K562 (cell line): ENCODE measurements around the gene VTI1B. TPM values are rescaled to one million over a fixed set of nuclear protein-coding genes. Genes with fewer than 3 reads are reported as not detected.

Experiments used
- ATAC-seq: fragments of 200-7000 bp; cut with Tn5 transposase; 3 replicates; pipeline ENCODE4 v1.9.1; 2020; ENCODE audit warnings: moderate library complexity
- BruUV-seq: library from RNA; stranded (reverse); fragments of 400-500 nt; replicated peaks from 2 replicates; lab custom pipeline; 2021; lab: Mats Ljungman, UMichigan
- CTCF ChIA-PET: fragments of 300-600 bp; formaldehyde crosslinking; extraction: SDS; loops from one replicate; lab custom pipeline; 2021; ENCODE audit warnings: low intra/inter-chr PET ratio; lab: Yijun Ruan, JAX
- POLR2A ChIA-PET: fragments of 300-600, 350-650 bp; sonication (Branson Sonifier 250); formaldehyde crosslinking; extraction: SDS; loops from one replicate; lab custom pipeline; 2021; ENCODE audit warnings: antibody characterized with exemption, inconsistent platforms; lab: Yijun Ruan, JAX
- DNase-seq, 4 experiments: peaks; one replicate each; pipeline versions ENCODE4 v3.0.0 to v3.0.0-alpha.2; 2011 to 2018; ENCODE audit warnings: low spot score in 3 of 4, mixed read lengths in 3 of 4; ENCODE audit errors: extremely low read depth in 1 of 4
- FAIRE-seq: peaks from 2 replicates; lab custom pipeline; 2011; peaks lifted over from hg19 to GRCh38; lab: Jason Lieb, UNC
- H2AFZ ChIP-seq: 2 replicates; pipeline ENCODE4 v1.6.0; 2011; ENCODE audit warnings: low read depth, low read length, control low read depth, inconsistent platforms
- H3K27ac ChIP-seq: fragments of 200-600 bp; 3 replicates; pipeline ENCODE4 v1.8.0; 2011; ENCODE audit warnings: low read depth, mild to moderate bottlenecking, control low read depth, inconsistent platforms, low read length, moderate library complexity, mixed read lengths; ENCODE audit errors: extremely low read depth
- H3K27me3 ChIP-seq, 2 experiments: fragments of 300-600 bp in 1 of 2; 2 replicates in 1 of 2; 3 replicates in 1 of 2; pipeline versions ENCODE4 v1.6.0 to v1.8.0; 2011; ENCODE audit warnings: inconsistent platforms in 2 of 2, low read length in 2 of 2, mild to moderate bottlenecking in 1 of 2, mixed read lengths in 1 of 2, moderate library complexity in 1 of 2; ENCODE audit not compliant: control insufficient read depth in 2 of 2, insufficient read depth in 2 of 2
- H3K36me3 ChIP-seq: fragments of 300-600 bp; 3 replicates; pipeline ENCODE4 v1.8.0; 2011; ENCODE audit warnings: mild to moderate bottlenecking, low read length, inconsistent platforms; ENCODE audit not compliant: control insufficient read depth, insufficient read depth
- H3K4me1 ChIP-seq, 2 experiments: fragments of 200-600 bp in 1 of 2; replicated peaks in 1 of 2; 2 replicates in 1 of 2; 3 replicates in 1 of 2; pipeline versions ENCODE4 v1.5.1 to v1.8.0; 2011; ENCODE audit warnings: inconsistent platforms in 2 of 2, low read length in 2 of 2, mild to moderate bottlenecking in 1 of 2, mixed read lengths in 1 of 2, moderate library complexity in 1 of 2; ENCODE audit not compliant: control insufficient read depth in 2 of 2, insufficient read depth in 2 of 2
- H3K4me2 ChIP-seq: 2 replicates; pipeline ENCODE4 v1.6.1; 2011; ENCODE audit warnings: low read length, control low read depth, inconsistent platforms, mixed read lengths; ENCODE audit not compliant: insufficient read depth
- H3K4me3 ChIP-seq: fragments of 200-600 bp; sonication (generic), shearing (Covaris generic); 2 replicates; pipeline ENCODE4 v1.5.1; 2016; ENCODE audit warnings: control low read depth, inconsistent platforms
- H3K79me2 ChIP-seq: fragments of 200-600 bp; 3 replicates; pipeline ENCODE4 v1.8.0; 2011; ENCODE audit warnings: low read length, inconsistent platforms; ENCODE audit not compliant: control insufficient read depth, insufficient read depth
- H3K9ac ChIP-seq, 2 experiments: 2 replicates each; pipeline versions ENCODE4 v1.6.0 to v1.6.1; 2011; ENCODE audit warnings: low read depth in 2 of 2, low read length in 2 of 2, control low read depth in 1 of 2, inconsistent platforms in 1 of 2, mild to moderate bottlenecking in 1 of 2, mixed read lengths in 1 of 2; ENCODE audit not compliant: insufficient read depth in 1 of 2
- H3K9me1 ChIP-seq: one replicate; pipeline ENCODE4 v1.6.0; 2011; ENCODE audit warnings: inconsistent platforms, mild to moderate bottlenecking, low read length, moderate library complexity; ENCODE audit not compliant: control insufficient read depth, insufficient read depth
- H3K9me3 ChIP-seq: replicated peaks from 2 replicates; pipeline ENCODE4 v1.5.1; 2011; ENCODE audit warnings: low read depth, low read length, inconsistent platforms; ENCODE audit not compliant: control insufficient read depth, insufficient read depth
- H4K20me1 ChIP-seq: replicated peaks from 2 replicates; pipeline ENCODE4 v1.6.1; 2011; ENCODE audit warnings: low read length, inconsistent platforms, mixed read lengths; ENCODE audit not compliant: control insufficient read depth, insufficient read depth
- CLOCK ChIP-seq: fragments of 250-450 bp; sonication (Bioruptor Pico); IDR thresholded peaks from 2 replicates; pipeline ENCODE4 v1.4.0; 2020; ENCODE audit warnings: mild to moderate bottlenecking, moderate library complexity, borderline replicate concordance
- EWSR1 ChIP-seq: fragments of 450-650 bp; IDR thresholded peaks from 2 replicates; pipeline ENCODE4 v1.6.1; 2018; ENCODE audit warnings: borderline replicate concordance, mild to moderate bottlenecking, low read depth, moderate library complexity; ENCODE audit not compliant: partially characterized antibody
- ZBTB17 ChIP-seq: fragments of 450-650 bp; formaldehyde crosslinking; IDR thresholded peaks from 2 replicates; pipeline ENCODE4 v1.4.0; 2020; ENCODE audit warnings: mild to moderate bottlenecking
- ZNF239 ChIP-seq: fragments of 250-450 bp; sonication (Bioruptor Pico); IDR thresholded peaks from 2 replicates; pipeline ENCODE4 v1.4.0; 2020; ENCODE audit warnings: mild to moderate bottlenecking
- in situ Hi-C: fragments of 300-500 bp; cut with MboI; formaldehyde crosslinking; loops from 4 replicates; pipeline ENCODE4 v1.15.0; 2018; ENCODE audit warnings: inconsistent platforms, mixed read lengths
- intact Hi-C: fragments of 100-400 bp; cut with micrococcal nuclease; formaldehyde crosslinking; loops from 2 replicates; pipeline ENCODE4 v1.14.2; 2022
- polyA plus RNA-seq, 8 experiments: library from polyadenylated mRNA; depleted of rRNA in 4 of 8; stranded (reverse) in 5 of 8; unstranded in 3 of 8; fragments of >200 nt; fragmentation: Nextera tagmentation in 2 of 8; fragmentation: Illumina TruSeq in 1 of 8; extraction: Ambion mirVana in 2 of 8; extraction: Trizol in 1 of 8; gene quantifications; 2 replicates each; pipeline versions ENCODE4 v1.2.1 to v1.2.3, GENCODE V29; 2011 to 2014; ENCODE audit warnings: inconsistent platforms in 1 of 8, missing spikeins in 1 of 8
- total RNA-seq, 7 experiments: library from RNA; depleted of rRNA in 6 of 7; stranded (reverse); fragments of >200 nt in 6 of 7; fragmentation: Illumina TruSeq in 2 of 7; extraction: Trizol in 2 of 7; gene quantifications; 2 replicates each; pipeline versions ENCODE4 v1.2.1 to v1.2.3, GENCODE V29; 2011 to 2021; ENCODE audit warnings: low replicate concordance in 1 of 7
- TF ChIP-seq, protein P1 (sequence below): fragments of 450-650 bp; IDR thresholded peaks from 2 replicates; pipeline ENCODE4 v1.6.1; 2016; ENCODE audit warnings: missing biosample characterization, missing genetic modification characterization

VTI1B gene
- total and polyA plus RNA-seq, 9 of the 15 experiments (the other 6 are each of a cell fraction or from before 2014, with no cell fraction given): 7.8 to 69.8 (median 50.1) TPM

DNA sequence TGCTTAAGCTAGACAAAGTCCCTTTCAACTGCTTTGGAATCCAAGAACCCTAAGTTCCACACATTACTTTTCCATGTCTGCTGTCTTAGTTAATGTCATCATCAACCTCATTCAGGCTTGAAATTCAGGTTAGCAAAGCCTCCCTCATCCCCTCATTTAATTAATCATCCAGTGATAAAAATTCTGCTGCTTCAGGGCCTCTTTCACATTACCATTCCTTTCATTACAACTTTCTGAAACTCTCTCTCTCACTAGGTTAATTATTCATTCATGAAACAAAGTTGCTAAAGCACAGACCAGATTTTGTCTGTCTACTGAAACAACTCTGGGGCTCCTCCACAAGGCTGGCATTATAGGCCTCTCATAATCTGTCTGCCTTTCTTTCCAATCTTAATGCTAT, 9.4 kb upstream of the VTI1B start:
- peaks cover 81% of the 10 kb centered on the region for H3K36me3 ChIP-seq
- peaks cover 25% of the 10 kb centered on the region for H3K79me2 ChIP-seq
- in situ Hi-C loops: no loop called here
- H3K4me2 ChIP-seq: no peak overlapping the region
- H3K4me1 ChIP-seq: peaks cover 11 to 26% of the 10 kb centered on the region in 2 experiments
- BruUV-seq: TSS peak; percentile 9
- no peak overlapping the region for H3K4me3 ChIP-seq
- no peaks in the 10 kb centered on the region for H3K27me3 ChIP-seq
- intact Hi-C loops: no loop called here
- CTCF ChIA-PET: no interaction called here
- H3K9me1 ChIP-seq: no peaks in the 10 kb centered on the region
- H2AFZ ChIP-seq: no peak overlapping the region
- DNase-seq: no peak
- POLR2A ChIA-PET: interaction anchor here (0.7 to 0.8 kb wide), 2 partner anchors 10 kb away, joined by 3 read pairs; no protein-coding TSS in a partner anchor
- ATAC-seq: no peak
- no peak overlapping the region for H3K9ac ChIP-seq
- no peak for FAIRE-seq
- H3K27ac ChIP-seq: no peak overlapping the region
- TF ChIP-seq ZNF239 (CRISPR knock-in tag) (no peak), CLOCK (no peak), EWSR1 (no peak), ZBTB17 (no peak)
- TF ChIP-seq, protein P1, sequence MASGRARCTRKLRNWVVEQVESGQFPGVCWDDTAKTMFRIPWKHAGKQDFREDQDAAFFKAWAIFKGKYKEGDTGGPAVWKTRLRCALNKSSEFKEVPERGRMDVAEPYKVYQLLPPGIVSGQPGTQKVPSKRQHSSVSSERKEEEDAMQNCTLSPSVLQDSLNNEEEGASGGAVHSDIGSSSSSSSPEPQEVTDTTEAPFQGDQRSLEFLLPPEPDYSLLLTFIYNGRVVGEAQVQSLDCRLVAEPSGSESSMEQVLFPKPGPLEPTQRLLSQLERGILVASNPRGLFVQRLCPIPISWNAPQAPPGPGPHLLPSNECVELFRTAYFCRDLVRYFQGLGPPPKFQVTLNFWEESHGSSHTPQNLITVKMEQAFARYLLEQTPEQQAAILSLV (tag): no peak
- no peaks in the 10 kb centered on the region for H3K9me3 ChIP-seq
- H4K20me1 ChIP-seq: no peaks in the 10 kb centered on the region
